ENCODE results near the gene NPM1.
"Not testable (repeated sequence)": the region's sequence is repeated elsewhere in the genome, so short reads cannot be mapped to it uniquely, and the experiment has no call there.

NPM1 gene

GRCh38 chr5:171370881-171371280 is 16.8 kb upstream of the NPM1 start:
- not testable (repeated sequence) for H3K23ac ChIP-seq (ENCODE audit: low read length in 2 of 2); H2BK120ac ChIP-seq (ENCODE audit: low read depth, low read length); H3K9ac ChIP-seq (ENCODE audit: low read length); H3K14ac ChIP-seq (ENCODE audit: low read length in 2 of 2); H2AFZ ChIP-seq (ENCODE audit: low read depth, low read length); H3K9me3 ChIP-seq (ENCODE audit: control insufficient read depth, low read length); H4K91ac ChIP-seq (ENCODE audit: low read length); H3K4me3 ChIP-seq (ENCODE audit: insufficient read depth in 1 of 2, low read depth in 1 of 2, low read length in 2 of 2); H3K18ac ChIP-seq (ENCODE audit: low read depth in 1 of 2, low read length in 2 of 2); H4K8ac ChIP-seq (ENCODE audit: low read length); H3K4me2 ChIP-seq (ENCODE audit: low read length, poor library complexity, severe bottlenecking); DNase-seq; H2BK5ac ChIP-seq (ENCODE audit: low read depth, low read length, poor library complexity, severe bottlenecking); H3K36me3 ChIP-seq (ENCODE audit: control insufficient read depth in 1 of 2, insufficient read depth in 2 of 2, low read depth in 1 of 2, low read length in 2 of 2); H2BK15ac ChIP-seq (ENCODE audit: low read depth, poor library complexity, severe bottlenecking); H3K79me1 ChIP-seq (replicated peaks; ENCODE audit: low read length, poor library complexity, severe bottlenecking); H2AK5ac ChIP-seq (ENCODE audit: low read length, severe bottlenecking); H3K27ac ChIP-seq (ENCODE audit: low read length, poor library complexity, severe bottlenecking); H2BK12ac ChIP-seq (ENCODE audit: low read length in 2 of 2); H3K4ac ChIP-seq (ENCODE audit: low read depth in 1 of 2, low read length in 2 of 2)
- 54% methylated on average over 10 of the region's 10 CpGs for WGBS
- Histone ChIP-seq H3K27me3 (ENCODE audit: control insufficient read depth in 1 of 2, insufficient read depth in 1 of 2, low read length in 2 of 2) (peaks cover 12 to 14% of the 10 kb centered on the region in 2 experiments), H3K4me1 (ENCODE audit: control insufficient read depth, insufficient read depth, low read depth, low read length) (peaks cover 12% of the 10 kb centered on the region)

- H3K27ac ChIP-seq (ENCODE audit: low read length, poor library complexity, severe bottlenecking), result no peak overlapping the region
- no peak overlapping the region for H2BK15ac ChIP-seq (ENCODE audit: low read depth, poor library complexity, severe bottlenecking)
- H3K14ac ChIP-seq (ENCODE audit: low read length in 2 of 2), result no peak overlapping the region
- H2BK12ac ChIP-seq (ENCODE audit: low read length in 2 of 2), result no peak overlapping the region
- no peak overlapping the region for H3K23ac ChIP-seq (ENCODE audit: low read length in 2 of 2)
- no peak overlapping the region for H3K4me2 ChIP-seq (ENCODE audit: low read length, poor library complexity, severe bottlenecking)
- no peak overlapping the region for H3K4me3 ChIP-seq (ENCODE audit: insufficient read depth in 1 of 2, low read depth in 1 of 2, low read length in 2 of 2)
- no peak overlapping the region for H2BK5ac ChIP-seq (ENCODE audit: low read depth, low read length, poor library complexity, severe bottlenecking)
- H2AK5ac ChIP-seq (ENCODE audit: low read length, severe bottlenecking), result no peak overlapping the region
- H3K9me3 ChIP-seq (ENCODE audit: control insufficient read depth, low read length), result no peaks in the 10 kb centered on the region
- H3K79me1 ChIP-seq (replicated peaks; ENCODE audit: low read length, poor library complexity, severe bottlenecking), result no peaks in the 10 kb centered on the region
- H4K91ac ChIP-seq (ENCODE audit: low read length), result no peak overlapping the region
- H3K36me3 ChIP-seq (ENCODE audit: control insufficient read depth in 1 of 2, insufficient read depth in 2 of 2, low read depth in 1 of 2, low read length in 2 of 2), result no peaks in the 10 kb centered on the region
- peaks cover 10 to 11% of the 10 kb centered on the region in 2 experiments for H3K27me3 ChIP-seq (ENCODE audit: control insufficient read depth in 1 of 2, insufficient read depth in 1 of 2, low read length in 2 of 2)
- no peak for DNase-seq
- H3K4me1 ChIP-seq (ENCODE audit: control insufficient read depth, insufficient read depth, low read depth, low read length), result peaks cover 12% of the 10 kb centered on the region
- no peak overlapping the region for H3K4ac ChIP-seq (ENCODE audit: low read depth in 1 of 2, low read length in 2 of 2)
- H3K9ac ChIP-seq (ENCODE audit: low read length), result no peak overlapping the region
- H3K18ac ChIP-seq (ENCODE audit: low read depth in 1 of 2, low read length in 2 of 2), result no peak overlapping the region
- 89% methylated on average over 13 of the region's 13 CpGs for WGBS
- H2BK120ac ChIP-seq (ENCODE audit: low read depth, low read length), result no peak overlapping the region
- H4K8ac ChIP-seq (ENCODE audit: low read length), result no peak overlapping the region
- H2AFZ ChIP-seq (ENCODE audit: low read depth, low read length), result no peak overlapping the region
These were observed 16.3 kb upstream of the NPM1 start for GRCh38 chr5:171371326-171371725.

- peaks cover 0 to 5% of the 10 kb centered on the region in 2 experiments for H3K27me3 ChIP-seq (ENCODE audit: control insufficient read depth in 1 of 2, insufficient read depth in 1 of 2, low read length in 2 of 2)
- no peak overlapping the region for H2BK15ac ChIP-seq (ENCODE audit: low read depth, poor library complexity, severe bottlenecking)
- H2AK5ac ChIP-seq (ENCODE audit: low read length, severe bottlenecking), result no peak overlapping the region
- H2AFZ ChIP-seq (ENCODE audit: low read depth, low read length), result no peak overlapping the region
- no peak overlapping the region for H2BK5ac ChIP-seq (ENCODE audit: low read depth, low read length, poor library complexity, severe bottlenecking)
- H3K9me3 ChIP-seq (ENCODE audit: control insufficient read depth, low read length), result no peaks in the 10 kb centered on the region
- no peak overlapping the region for H3K4me2 ChIP-seq (ENCODE audit: low read length, poor library complexity, severe bottlenecking)
- no peak overlapping the region for H3K18ac ChIP-seq (ENCODE audit: low read depth in 1 of 2, low read length in 2 of 2)
- no peak overlapping the region for H3K4me3 ChIP-seq (ENCODE audit: insufficient read depth in 1 of 2, low read depth in 1 of 2, low read length in 2 of 2)
- no peak for DNase-seq
- no peak overlapping the region for H2BK12ac ChIP-seq (ENCODE audit: low read length in 2 of 2)
- H2BK120ac ChIP-seq (ENCODE audit: low read depth, low read length), result no peak overlapping the region
- no peak overlapping the region for H3K14ac ChIP-seq (ENCODE audit: low read length in 2 of 2)
- H4K91ac ChIP-seq (ENCODE audit: low read length), result no peak overlapping the region
- no peak overlapping the region for H3K9ac ChIP-seq (ENCODE audit: low read length)
- H3K23ac ChIP-seq (ENCODE audit: low read length in 2 of 2), result no peak overlapping the region
- H3K36me3 ChIP-seq (ENCODE audit: control insufficient read depth in 1 of 2, insufficient read depth in 2 of 2, low read depth in 1 of 2, low read length in 2 of 2), result no peaks in the 10 kb centered on the region
- no peak overlapping the region for H4K8ac ChIP-seq (ENCODE audit: low read length)
- no peaks in the 10 kb centered on the region for H3K79me1 ChIP-seq (replicated peaks; ENCODE audit: low read length, poor library complexity, severe bottlenecking)
- no peak overlapping the region for H3K4ac ChIP-seq (ENCODE audit: low read depth in 1 of 2, low read length in 2 of 2)
- no peak overlapping the region for H3K27ac ChIP-seq (ENCODE audit: low read length, poor library complexity, severe bottlenecking)
- no peaks in the 10 kb centered on the region for H3K4me1 ChIP-seq (ENCODE audit: control insufficient read depth, insufficient read depth, low read depth, low read length)
- 86% methylated on average over 6 of the region's 7 CpGs for WGBS
These were observed 7.7 kb upstream of the NPM1 start for GRCh38 chr5:171379961-171380360.

- H3K79me1 ChIP-seq (replicated peaks; ENCODE audit: low read length, poor library complexity, severe bottlenecking); H3K4ac ChIP-seq (ENCODE audit: low read depth in 1 of 2, low read length in 2 of 2); H4K91ac ChIP-seq (ENCODE audit: low read length); H3K4me3 ChIP-seq (ENCODE audit: insufficient read depth in 1 of 2, low read depth in 1 of 2, low read length in 2 of 2); H3K36me3 ChIP-seq (ENCODE audit: control insufficient read depth in 1 of 2, insufficient read depth in 2 of 2, low read depth in 1 of 2, low read length in 2 of 2); H4K8ac ChIP-seq (ENCODE audit: low read length); H3K14ac ChIP-seq (ENCODE audit: low read length in 2 of 2); H3K27me3 ChIP-seq (ENCODE audit: control insufficient read depth in 1 of 2, insufficient read depth in 1 of 2, low read length in 2 of 2); H2BK15ac ChIP-seq (ENCODE audit: low read depth, poor library complexity, severe bottlenecking); H2AFZ ChIP-seq (ENCODE audit: low read depth, low read length); H2BK12ac ChIP-seq (ENCODE audit: low read length in 2 of 2); H3K23ac ChIP-seq (ENCODE audit: low read length in 2 of 2); H3K18ac ChIP-seq (ENCODE audit: low read depth in 1 of 2, low read length in 2 of 2); H2AK5ac ChIP-seq (ENCODE audit: low read length, severe bottlenecking); H3K9ac ChIP-seq (ENCODE audit: low read length); H3K4me2 ChIP-seq (ENCODE audit: low read length, poor library complexity, severe bottlenecking); H3K9me3 ChIP-seq (ENCODE audit: control insufficient read depth, low read length); H2BK5ac ChIP-seq (ENCODE audit: low read depth, low read length, poor library complexity, severe bottlenecking); H2BK120ac ChIP-seq (ENCODE audit: low read depth, low read length); H3K27ac ChIP-seq (ENCODE audit: low read length, poor library complexity, severe bottlenecking); DNase-seq; H3K4me1 ChIP-seq (ENCODE audit: control insufficient read depth, insufficient read depth, low read depth, low read length): not testable (repeated sequence)
- 96% methylated on average over 8 of the region's 9 CpGs for WGBS
These were observed 3.2 kb upstream of the NPM1 start for GRCh38 chr5:171384416-171384815.
